ENCODE results near the gene PLXND1.

Gene PLXND1

DNA sequence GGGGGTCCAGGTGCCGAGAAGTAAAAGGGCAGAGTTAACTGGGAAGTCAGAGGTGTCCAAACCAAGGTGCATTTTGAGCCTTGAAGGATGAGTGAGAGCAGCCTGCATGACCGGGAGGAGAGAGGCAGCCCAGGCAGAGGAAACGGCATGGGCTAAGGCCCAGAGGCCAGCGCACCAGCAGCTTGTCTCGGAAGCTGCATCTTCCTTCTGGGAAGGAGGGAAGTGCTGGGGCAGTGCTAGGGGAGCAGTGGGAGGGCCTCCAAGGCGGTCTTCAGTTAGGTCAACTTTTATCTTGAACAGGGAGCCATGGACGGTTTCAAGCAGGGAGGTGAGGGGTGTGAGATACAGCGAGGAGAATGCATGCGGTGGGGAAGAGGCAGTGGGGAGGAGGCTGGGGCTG lies 62.5 kb downstream of the PLXND1 start:
- DNase-seq: no peak

GRCh38 chr3:129543156-129543790 lies 63.2 kb downstream of the PLXND1 start, which contains the start of gene H1-8:
Gene H1-8, plus strand, starts transcription at chr3:129543175. Its CDS starts 44 bp downstream, at chr3:129543219.
- no peak for DNase-seq

GRCh38 chr3:129542747-129543146 lies 63.7 kb downstream of the PLXND1 start:
- DNase-seq: no peak

DNA sequence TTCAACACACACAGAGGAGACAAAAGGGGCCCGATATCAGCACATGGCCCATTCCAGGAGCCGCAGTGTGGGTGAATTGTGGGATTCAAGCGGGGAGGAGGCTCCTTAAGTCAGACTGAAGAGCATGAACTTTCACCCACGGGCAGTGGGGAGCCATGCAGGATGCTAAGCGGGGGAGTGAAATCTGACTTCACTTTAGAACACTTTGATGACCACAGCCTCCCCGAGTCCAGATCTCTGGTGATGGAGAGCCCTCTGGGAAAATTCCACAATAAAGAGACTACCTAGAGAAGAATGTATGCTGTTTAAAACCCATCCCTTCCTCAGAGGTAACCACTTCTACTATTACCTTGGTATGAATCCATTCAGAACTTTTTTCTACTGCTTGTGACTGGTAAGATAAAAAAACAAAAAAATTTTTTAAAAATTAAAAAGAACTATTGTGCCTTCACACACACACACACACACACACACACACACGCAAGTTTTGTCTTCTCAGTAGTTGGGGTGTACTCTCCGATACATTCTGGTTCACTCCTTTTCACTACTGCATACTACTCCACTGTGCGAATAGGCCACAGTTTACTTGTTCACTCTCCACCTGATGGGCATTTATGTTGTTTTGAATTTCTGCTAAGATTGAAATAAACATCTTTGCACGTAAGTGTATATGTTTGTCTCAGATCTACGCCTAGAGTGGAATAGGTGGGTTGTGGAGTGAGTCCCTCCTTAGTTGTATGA lies 65.5 kb downstream of the PLXND1 start:
- no peak for DNase-seq

- DNase-seq: no peak
Measured at GRCh38 chr3:129539206-129539605, 67.3 kb downstream of the PLXND1 start.

DNA sequence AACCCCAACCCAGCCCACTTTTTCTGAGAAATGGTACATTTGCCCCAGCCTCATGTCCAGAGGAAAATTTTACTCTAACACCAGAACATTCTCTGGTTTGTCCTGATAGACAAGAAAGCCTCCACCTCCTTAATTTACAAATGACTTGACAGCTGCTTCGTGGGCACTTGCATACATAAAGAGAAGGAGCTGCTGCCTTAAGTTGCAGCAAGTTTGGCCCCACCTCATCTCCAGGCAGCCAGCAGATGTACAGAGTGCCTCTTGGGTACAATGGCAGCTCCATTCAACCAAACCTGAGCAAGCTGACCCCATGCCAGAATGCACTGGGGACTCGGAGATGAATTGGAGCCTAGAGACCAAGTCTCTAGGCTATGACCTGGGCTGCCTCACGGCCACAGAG lies 69.7 kb downstream of the PLXND1 start:
- no peak for DNase-seq

GRCh38 chr3:129536374-129536667 lies 70.2 kb downstream of the PLXND1 start:
- DNase-seq: no peak

GRCh38 chr3:129535075-129535474 lies 71.4 kb downstream of the PLXND1 start:
- DNase-seq: no peak

DNA sequence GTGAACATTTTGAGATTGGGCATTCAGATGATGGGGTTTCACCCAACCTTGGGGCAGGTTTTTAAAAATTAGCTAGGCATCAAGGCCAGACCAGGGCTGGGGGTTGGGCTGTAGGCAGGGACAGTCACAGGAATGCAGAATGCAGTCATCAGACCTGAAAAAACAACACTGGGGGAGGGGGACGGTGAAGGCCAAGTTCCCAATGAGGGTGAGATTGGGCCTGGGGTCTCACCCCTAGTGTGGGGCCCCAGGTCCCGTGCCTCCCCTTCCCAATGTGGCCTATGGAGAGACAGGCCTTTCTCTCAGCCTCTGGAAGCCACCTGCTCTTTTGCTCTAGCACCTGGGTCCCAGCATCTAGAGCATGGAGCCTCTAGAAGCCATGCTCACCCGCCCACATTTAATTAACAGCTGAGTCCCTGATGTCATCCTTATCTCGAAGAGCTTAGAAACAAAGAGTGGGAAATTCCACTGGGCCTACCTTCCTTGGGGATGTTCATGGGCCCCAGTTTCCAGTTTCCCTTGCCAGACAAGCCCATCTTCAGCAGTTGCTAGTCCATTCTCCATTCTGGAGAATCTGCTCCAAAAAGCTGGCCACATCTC lies 71.9 kb downstream of the PLXND1 start:
- DNase-seq: no peak

GRCh38 chr3:129533406-129533805 lies 73.1 kb downstream of the PLXND1 start:
- no peak for DNase-seq

DNA sequence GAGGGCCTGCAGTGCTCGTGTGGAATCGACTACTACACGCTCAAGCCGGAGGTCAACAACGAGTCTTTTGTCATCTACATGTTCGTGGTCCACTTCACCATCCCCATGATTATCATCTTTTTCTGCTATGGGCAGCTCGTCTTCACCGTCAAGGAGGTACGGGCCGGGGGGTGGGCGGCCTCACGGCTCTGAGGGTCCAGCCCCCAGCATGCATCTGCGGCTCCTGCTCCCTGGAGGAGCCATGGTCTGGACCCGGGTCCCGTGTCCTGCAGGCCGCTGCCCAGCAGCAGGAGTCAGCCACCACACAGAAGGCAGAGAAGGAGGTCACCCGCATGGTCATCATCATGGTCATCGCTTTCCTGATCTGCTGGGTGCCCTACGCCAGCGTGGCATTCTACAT lies 74.2 kb downstream of the PLXND1 start:
- no peak for DNase-seq

DNA sequence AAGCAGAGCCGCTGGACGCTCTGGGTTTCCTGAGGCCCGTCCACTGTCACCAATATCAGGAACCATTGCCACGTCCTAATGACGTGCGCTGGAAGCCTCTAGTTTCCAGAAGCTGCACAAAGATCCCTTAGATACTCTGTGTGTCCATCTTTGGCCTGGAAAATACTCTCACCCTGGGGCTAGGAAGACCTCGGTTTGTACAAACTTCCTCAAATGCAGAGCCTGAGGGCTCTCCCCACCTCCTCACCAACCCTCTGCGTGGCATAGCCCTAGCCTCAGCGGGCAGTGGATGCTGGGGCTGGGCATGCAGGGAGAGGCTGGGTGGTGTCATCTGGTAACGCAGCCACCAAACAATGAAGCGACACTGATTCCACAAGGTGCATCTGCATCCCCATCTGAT lies 74.8 kb downstream of the PLXND1 start:
- DNase-seq: no peak

GRCh38 chr3:129530821-129531220 lies 75.7 kb downstream of the PLXND1 start:
- no peak for DNase-seq

GRCh38 chr3:129530251-129530791 lies 76.2 kb downstream of the PLXND1 start:
- no peak for DNase-seq

DNA sequence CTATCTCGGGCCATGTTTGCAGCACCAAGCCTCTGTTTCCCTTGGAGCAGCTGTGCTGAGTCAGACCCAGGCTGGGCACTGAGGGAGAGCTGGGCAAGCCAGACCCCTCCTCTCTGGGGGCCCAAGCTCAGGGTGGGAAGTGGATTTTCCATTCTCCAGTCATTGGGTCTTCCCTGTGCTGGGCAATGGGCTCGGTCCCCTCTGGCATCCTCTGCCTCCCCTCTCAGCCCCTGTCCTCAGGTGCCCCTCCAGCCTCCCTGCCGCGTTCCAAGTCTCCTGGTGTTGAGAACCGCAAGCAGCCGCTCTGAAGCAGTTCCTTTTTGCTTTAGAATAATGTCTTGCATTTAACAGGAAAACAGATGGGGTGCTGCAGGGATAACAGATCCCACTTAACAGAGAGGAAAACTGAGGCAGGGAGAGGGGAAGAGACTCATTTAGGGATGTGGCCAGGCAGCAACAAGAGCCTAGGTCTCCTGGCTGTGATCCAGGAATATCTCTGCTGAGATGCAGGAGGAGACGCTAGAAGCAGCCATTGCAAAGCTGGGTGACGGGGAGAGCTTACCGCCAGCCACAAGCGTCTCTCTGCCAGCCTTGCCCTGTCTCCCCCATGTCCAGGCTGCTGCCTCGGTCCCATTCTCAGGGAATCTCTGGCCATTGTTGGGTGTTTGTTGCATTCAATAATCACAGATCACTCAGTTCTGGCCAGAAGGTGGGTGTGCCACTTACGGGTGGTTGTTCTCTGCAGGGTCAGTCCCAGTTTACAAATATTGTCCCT lies 76.9 kb downstream of the PLXND1 start:
- no peak for DNase-seq

DNA sequence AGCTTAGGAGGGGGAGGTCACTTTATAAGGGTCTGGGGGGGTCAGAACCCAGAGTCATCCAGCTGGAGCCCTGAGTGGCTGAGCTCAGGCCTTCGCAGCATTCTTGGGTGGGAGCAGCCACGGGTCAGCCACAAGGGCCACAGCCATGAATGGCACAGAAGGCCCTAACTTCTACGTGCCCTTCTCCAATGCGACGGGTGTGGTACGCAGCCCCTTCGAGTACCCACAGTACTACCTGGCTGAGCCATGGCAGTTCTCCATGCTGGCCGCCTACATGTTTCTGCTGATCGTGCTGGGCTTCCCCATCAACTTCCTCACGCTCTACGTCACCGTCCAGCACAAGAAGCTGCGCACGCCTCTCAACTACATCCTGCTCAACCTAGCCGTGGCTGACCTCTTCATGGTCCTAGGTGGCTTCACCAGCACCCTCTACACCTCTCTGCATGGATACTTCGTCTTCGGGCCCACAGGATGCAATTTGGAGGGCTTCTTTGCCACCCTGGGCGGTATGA lies 77.8 kb downstream of the PLXND1 start, which contains the start of gene RHO:
TSS of gene RHO (plus strand) at position 51 of the 512 bp plus-strand sequence. CDS start at position 146, 95 bp downstream.
- DNase-seq: no peak

DNA sequence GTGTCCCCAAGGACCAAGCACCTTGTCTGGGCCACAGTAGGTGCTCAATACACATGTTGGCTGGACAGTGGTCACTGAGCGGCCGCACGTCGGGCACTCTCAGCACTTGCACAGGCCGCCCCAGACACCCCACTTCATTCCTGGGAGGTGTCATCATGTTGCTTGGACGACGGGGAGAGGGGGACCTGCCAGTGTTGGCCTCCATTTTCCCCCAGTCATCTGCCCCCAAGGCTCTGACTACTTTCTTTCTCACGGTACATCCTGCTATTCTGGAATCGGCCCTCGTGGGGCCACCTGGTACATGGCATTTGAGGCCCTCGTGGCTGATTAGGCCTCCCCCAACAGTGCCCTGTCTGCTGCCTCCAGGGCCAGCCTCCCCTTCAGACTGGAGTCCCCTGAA lies 79.2 kb downstream of the PLXND1 start:
- no peak for DNase-seq

GRCh38 chr3:129526121-129526900 lies 80.2 kb downstream of the PLXND1 start:
- no peak for DNase-seq

DNA sequence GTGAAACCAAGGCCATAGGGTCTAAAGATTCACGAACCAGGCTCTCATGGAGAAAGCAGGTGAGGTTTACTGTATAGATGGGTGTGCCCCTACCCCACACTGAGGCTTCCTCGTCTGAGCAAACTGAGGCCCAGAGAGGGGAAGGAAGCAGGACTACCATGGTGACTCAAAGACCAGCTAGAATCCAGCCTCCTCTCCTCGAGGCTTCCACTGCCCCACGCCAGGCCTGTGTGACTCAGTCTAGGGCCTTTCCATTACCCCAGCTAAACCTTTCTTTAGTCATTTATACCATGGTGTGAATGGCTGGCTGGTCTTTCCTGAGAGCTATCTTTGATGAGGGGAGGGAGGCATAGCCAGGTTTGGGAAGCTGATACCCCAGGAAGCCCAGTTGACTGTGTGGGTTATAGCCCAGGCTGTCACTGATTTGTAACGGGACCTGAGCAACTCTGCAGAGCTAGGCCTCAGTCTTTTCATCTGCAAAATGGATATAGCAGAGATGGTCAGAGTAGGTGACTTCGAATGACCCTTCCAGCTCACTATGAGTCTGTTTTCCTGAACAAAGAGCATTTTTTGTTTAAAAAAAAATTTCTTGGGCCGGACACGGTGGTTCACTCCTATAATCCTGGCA lies 81.0 kb downstream of the PLXND1 start:
- peak; percentile 14 to 32 for DNase-seq

DNA sequence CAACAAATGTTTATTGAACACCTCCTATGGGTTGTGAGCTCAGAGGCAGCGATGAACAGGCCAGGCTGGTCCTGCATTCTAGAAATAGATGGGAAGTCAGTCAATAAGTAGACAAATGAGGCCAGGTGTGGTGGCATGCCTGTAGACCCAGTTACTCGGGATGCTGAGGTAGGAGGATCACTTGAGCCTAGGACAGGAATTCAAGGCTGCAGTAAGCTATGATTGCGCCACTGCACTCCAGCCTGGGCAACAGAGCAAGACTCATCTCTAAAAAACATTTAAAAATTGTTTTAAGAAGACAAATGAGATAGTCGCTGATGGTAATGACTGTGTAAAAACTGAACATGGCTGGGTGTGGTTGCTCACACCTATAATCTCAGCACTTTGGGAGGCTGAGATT lies 82.4 kb downstream of the PLXND1 start:
- DNase-seq: no peak

DNA sequence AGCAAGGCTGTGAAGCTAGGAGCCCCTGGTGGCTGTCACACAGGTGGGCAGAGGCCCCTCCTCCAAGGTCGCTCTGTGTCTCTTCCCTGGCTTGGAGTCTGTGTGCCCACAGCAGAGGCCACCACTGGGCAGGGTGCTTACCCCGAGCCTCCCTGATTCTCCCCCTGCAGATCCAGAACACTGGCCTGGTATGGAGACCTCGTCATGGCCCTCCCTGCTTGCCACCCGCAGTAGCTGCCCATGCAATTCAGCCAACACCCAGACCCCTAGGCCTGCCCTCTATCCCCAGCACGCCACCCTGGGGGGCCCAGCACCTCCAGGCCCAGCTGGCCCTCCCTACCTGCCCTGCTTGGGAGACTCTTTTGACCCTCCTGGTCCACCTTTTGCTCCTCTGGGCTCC lies 83.5 kb downstream of the PLXND1 start:
- no peak for DNase-seq

- DNase-seq: no peak
Measured at GRCh38 chr3:129521611-129522010, 84.9 kb downstream of the PLXND1 start.

Measured in activated CD4-positive, alpha-beta T cell treated with anti-CD3 and anti-CD28 coated beads, Interleukin-2, amount 50 U/mL, for 48 hours (primary cell).